Inflammatory macrophage (primary cell): ENCODE measurements around the gene LOC101059915.

Experiments
- DNase-seq, 2 donors: peaks; one replicate each; pipeline ENCODE4 v3.0.0-alpha.2; 2020 to 2022

LOC101059915 gene

GRCh38 chrX:71667328-71668247, at the start of gene LOC101059915:
LOC101059915 (plus strand) TSS chrX:71667546.
- no peak for DNase-seq

- no peak for DNase-seq
These were observed 49.6 kb upstream of the LOC101059915 start for GRCh38 chrX:71617742-71618141.

- peak in 1 of 2 donors; percentile 13 for DNase-seq
These were observed 49.0 kb upstream of the LOC101059915 start, which contains the start of gene CXCR3 for GRCh38 chrX:71618303-71618721. CXCR3 (minus strand) TSS chrX:71618511; CDS start chrX:71618449, 62 bp downstream.

- DNase-seq = no peak
These were observed 48.6 kb upstream of the LOC101059915 start for GRCh38 chrX:71618787-71619186.

- DNase-seq = peak in 1 of 2 donors; percentile 1
These were observed 48.2 kb upstream of the LOC101059915 start for GRCh38 chrX:71619193-71619592.

GRCh38 chrX:71619986-71620385, 47.4 kb upstream of the LOC101059915 start:
- DNase-seq = no peak

- DNase-seq = no peak
These were observed 45.7 kb upstream of the LOC101059915 start for GRCh38 chrX:71621603-71622002.

- DNase-seq = no peak
These were observed 45.2 kb upstream of the LOC101059915 start for GRCh38 chrX:71622032-71622575.

- peak; percentile 2 to 11 for DNase-seq
These were observed 44.5 kb upstream of the LOC101059915 start for GRCh38 chrX:71622576-71623450.

GRCh38 chrX:71623714-71624113, 43.6 kb upstream of the LOC101059915 start:
- DNase-seq = no peak

GRCh38 chrX:71625471-71625870, 41.9 kb upstream of the LOC101059915 start:
- no peak for DNase-seq

- DNase-seq = no peak
These were observed 40.8 kb upstream of the LOC101059915 start for GRCh38 chrX:71626576-71626975.

- no peak for DNase-seq
These were observed 39.5 kb upstream of the LOC101059915 start for GRCh38 chrX:71627588-71628404.

- no peak for DNase-seq
These were observed 37.9 kb upstream of the LOC101059915 start for GRCh38 chrX:71629467-71629866.

GRCh38 chrX:71632923-71633657, 34.3 kb upstream of the LOC101059915 start:
- no peak for DNase-seq

- DNase-seq = no peak
These were observed 33.0 kb upstream of the LOC101059915 start for GRCh38 chrX:71634366-71634765.

GRCh38 chrX:71636438-71637252, 30.7 kb upstream of the LOC101059915 start:
- no peak for DNase-seq

GRCh38 chrX:71637253-71637618, 30.1 kb upstream of the LOC101059915 start:
- DNase-seq = no peak

- no peak for DNase-seq
These were observed 29.5 kb upstream of the LOC101059915 start for GRCh38 chrX:71637848-71638247.

GRCh38 chrX:71638409-71638808, 28.9 kb upstream of the LOC101059915 start:
- no peak for DNase-seq
